H9 (cell line): ENCODE measurements around the gene CLDN2. TPM values are rescaled to one million over a fixed set of nuclear protein-coding genes. Genes with fewer than 3 reads are reported as not detected.
A peak's percentile ranks its signal among the peaks of the same experiment; 100 is the strongest.
"Not testable (repeated sequence)": the region's sequence is repeated elsewhere in the genome, so short reads cannot be mapped to it uniquely, and the experiment has no call there.

ENCODE experiments used
- DNase-seq: peaks from one replicate; pipeline ENCODE4 v3.0.0-alpha.2; 2017
- H2AFZ ChIP-seq: one replicate; pipeline ENCODE4 v1.6.1; 2013; ENCODE audit warnings: mild to moderate bottlenecking, low read length, control low read depth, moderate library complexity
- H2AK5ac ChIP-seq: 2 replicates; pipeline ENCODE4 v1.6.1; 2013; ENCODE audit warnings: low read length, control low read depth, mixed read lengths; ENCODE audit not compliant: insufficient read length
- H2BK120ac ChIP-seq: one replicate; pipeline ENCODE4 v1.6.1; 2013; ENCODE audit warnings: low read depth, mild to moderate bottlenecking, low read length, control low read depth, inconsistent platforms; ENCODE audit not compliant: poor library complexity, severe bottlenecking
- H2BK12ac ChIP-seq: 2 replicates; pipeline ENCODE4 v1.6.1; 2013; ENCODE audit warnings: low read length, control low read depth, mixed read lengths, low read depth; ENCODE audit not compliant: insufficient read length
- H2BK15ac ChIP-seq: 2 replicates; pipeline ENCODE4 v1.6.1; 2013; ENCODE audit warnings: low read depth, low read length, control low read depth
- H2BK20ac ChIP-seq: one replicate; pipeline ENCODE4 v1.6.1; 2013; ENCODE audit warnings: low read depth, mild to moderate bottlenecking, low read length, control low read depth, inconsistent platforms; ENCODE audit not compliant: poor library complexity, severe bottlenecking
- H2BK5ac ChIP-seq: 2 replicates; pipeline ENCODE4 v1.6.1; 2013; ENCODE audit warnings: low read length, control low read depth, mixed read lengths; ENCODE audit not compliant: insufficient read length
- H3K14ac ChIP-seq: 2 replicates; pipeline ENCODE4 v1.6.1; 2013; ENCODE audit warnings: low read length, control low read depth; ENCODE audit not compliant: insufficient read depth
- H3K18ac ChIP-seq: 2 replicates; pipeline ENCODE4 v1.6.1; 2013; ENCODE audit warnings: low read depth, mild to moderate bottlenecking, mixed read lengths, low read length, control low read depth; ENCODE audit not compliant: insufficient read length
- H3K23ac ChIP-seq: 2 replicates; pipeline ENCODE4 v1.6.1; 2013; ENCODE audit warnings: low read length, control low read depth, mixed read lengths, low read depth; ENCODE audit not compliant: insufficient read length
- H3K23me2 ChIP-seq: 2 replicates; pipeline ENCODE4 v1.6.1; 2013; ENCODE audit warnings: low read depth, mild to moderate bottlenecking, mixed read lengths, low read length, control low read depth; ENCODE audit not compliant: insufficient read length, poor library complexity, severe bottlenecking
- H3K27ac ChIP-seq: 2 replicates; pipeline ENCODE4 v1.5.1; 2013; ENCODE audit warnings: low read length, control low read depth, mixed read lengths, low read depth; ENCODE audit not compliant: insufficient read length
- H3K27me3 ChIP-seq: 2 replicates; pipeline ENCODE4 v1.6.1; 2013; ENCODE audit warnings: low read length, control low read depth, inconsistent platforms; ENCODE audit not compliant: insufficient read depth
- H3K4ac ChIP-seq: 2 replicates; pipeline ENCODE4 v1.6.1; 2013; ENCODE audit warnings: low read depth, mild to moderate bottlenecking, control low read depth, inconsistent platforms, low read length, moderate library complexity
- H3K4me1 ChIP-seq: 2 replicates; pipeline ENCODE4 v1.6.1; 2013; ENCODE audit warnings: low read length, control low read depth, inconsistent platforms; ENCODE audit not compliant: insufficient read depth
- H3K4me2 ChIP-seq: 2 replicates; pipeline ENCODE4 v1.6.1; 2013; ENCODE audit warnings: low read length, control low read depth, mixed read lengths; ENCODE audit not compliant: insufficient read length, insufficient read depth
- H3K56ac ChIP-seq: 2 replicates; pipeline ENCODE4 v1.6.1; 2013; ENCODE audit warnings: low read depth, mild to moderate bottlenecking, mixed read lengths, low read length, control low read depth; ENCODE audit not compliant: insufficient read length
- H3K79me1 ChIP-seq: 2 replicates; pipeline ENCODE4 v1.6.1; 2013; ENCODE audit warnings: low read depth, mild to moderate bottlenecking, moderate library complexity, low read length, control low read depth, inconsistent platforms; ENCODE audit not compliant: insufficient read depth, poor library complexity, severe bottlenecking
- H3K79me2 ChIP-seq: 2 replicates; pipeline ENCODE4 v1.6.1; 2013; ENCODE audit warnings: low read length, control low read depth, inconsistent platforms; ENCODE audit not compliant: insufficient read depth
- H3K9ac ChIP-seq: 2 replicates; pipeline ENCODE4 v1.6.1; 2013; ENCODE audit warnings: low read length, control low read depth, mixed read lengths; ENCODE audit not compliant: insufficient read length; ENCODE audit errors: extremely low read depth
- H3K9me3 ChIP-seq: one replicate; pipeline ENCODE4 v1.6.1; 2013; ENCODE audit warnings: low read depth, low read length, inconsistent platforms; ENCODE audit not compliant: control insufficient read depth
- H3T11ph ChIP-seq: one replicate; pipeline ENCODE4 v1.6.1; 2013; ENCODE audit warnings: mild to moderate bottlenecking, low read length, control low read depth, inconsistent platforms
- H4K20me1 ChIP-seq: one replicate; pipeline ENCODE4 v1.6.1; 2013; ENCODE audit not compliant: control insufficient read depth, insufficient read length, insufficient read depth
- H4K5ac ChIP-seq: 2 replicates; pipeline ENCODE4 v1.6.1; 2013; ENCODE audit warnings: low read depth, mild to moderate bottlenecking, mixed read lengths, low read length, control low read depth; ENCODE audit not compliant: insufficient read length
- H4K8ac ChIP-seq: replicated peaks from 2 replicates; pipeline ENCODE4 v1.6.1; 2013; ENCODE audit warnings: low read length, control low read depth, mixed read lengths, low read depth; ENCODE audit not compliant: insufficient read length
- H4K91ac ChIP-seq: 2 replicates; pipeline ENCODE4 v1.6.1; 2013; ENCODE audit warnings: low read depth, mild to moderate bottlenecking, moderate library complexity, mixed read lengths, low read length, control low read depth; ENCODE audit not compliant: insufficient read length
- H3K27ac Mint-ChIP-seq, 3 experiments: 2 replicates in 2 of 3; 3 replicates in 1 of 3; pipeline ENCODE4 v1.8.0; 2020 to 2021; ENCODE audit warnings: mixed read lengths in 3 of 3, mild to moderate bottlenecking in 1 of 3, moderate library complexity in 1 of 3
- H3K27me3 Mint-ChIP-seq: 2 replicates; pipeline ENCODE4 v1.8.0; 2021; ENCODE audit warnings: low read depth, mild to moderate bottlenecking, moderate library complexity, mixed read lengths
- H3K36me3 Mint-ChIP-seq, 3 experiments: 2 replicates in 2 of 3; 3 replicates in 1 of 3; pipeline ENCODE4 v1.8.0; 2020 to 2021; ENCODE audit warnings: low read depth in 3 of 3, mixed read lengths in 3 of 3; ENCODE audit not compliant: insufficient read depth in 1 of 3
- H3K4me1 Mint-ChIP-seq, 2 experiments: 2 replicates each; pipeline ENCODE4 v1.8.0; 2020; ENCODE audit warnings: mixed read lengths in 2 of 2
- H3K4me3 Mint-ChIP-seq, 2 experiments: 2 replicates in 1 of 2; 3 replicates in 1 of 2; pipeline ENCODE4 v1.8.0; 2020 to 2021; ENCODE audit warnings: mild to moderate bottlenecking in 2 of 2, mixed read lengths in 2 of 2, moderate library complexity in 1 of 2
- H3K9me3 Mint-ChIP-seq, 2 experiments: 2 replicates in 1 of 2; 3 replicates in 1 of 2; pipeline ENCODE4 v1.8.0; 2020; ENCODE audit warnings: mild to moderate bottlenecking in 2 of 2, mixed read lengths in 2 of 2, moderate library complexity in 1 of 2
- CTCF ChIP-seq: fragments of 200-600 bp; sonication (generic); conservative IDR thresholded peaks from 3 replicates; pipeline ENCODE4 v1.8.0; 2021; ENCODE audit warnings: antibody characterized with exemption, mild to moderate bottlenecking
- WGBS: extraction: QIAGEN DNeasy Blood & Tissue Kit; methylation state at CpG from one replicate; pipeline ENCODE4 v1.1.7; 2013; ENCODE audit warnings: missing lambda C conversion rate, low lambda C conversion rate, mixed read lengths; ENCODE audit not compliant: insufficient read length; ENCODE audit errors: extremely low coverage; 5-methylcytosine and 5-hydroxymethylcytosine counted together
- total RNA-seq: library from RNA; stranded (reverse); gene quantifications from 2 replicates; pipeline ENCODE4 v1.2.1, GENCODE V29; 2021

Gene CLDN2
- total RNA-seq, 1 experiment from 2014 or later, result not detected

GRCh38 chrX:106964290-106964689 lies 44.1 kb downstream of the CLDN2 start:
- Histone ChIP-seq H3K79me2 (no peaks in the 10 kb centered on the region), H3K56ac (no peak overlapping the region), H3K9me3 (no peaks in the 10 kb centered on the region), H3K9ac (no peak overlapping the region), H4K5ac (no peak overlapping the region), H4K8ac (no peak overlapping the region), H2AK5ac (no peak overlapping the region), H2AFZ (no peak overlapping the region), H3K4me1 (no peaks in the 10 kb centered on the region), H4K20me1 (no peaks in the 10 kb centered on the region), H2BK5ac (no peak overlapping the region), H2BK15ac (no peak overlapping the region), H3T11ph (no peak overlapping the region), H3K4me2 (no peak overlapping the region), H2BK120ac (no peak overlapping the region), H4K91ac (no peak overlapping the region), H3K27me3 (no peaks in the 10 kb centered on the region), H3K27ac (no peak overlapping the region), H3K23ac (no peak overlapping the region), H3K79me1 (no peaks in the 10 kb centered on the region), H2BK12ac (no peak overlapping the region), H2BK20ac (no peak overlapping the region), H3K23me2 (no peaks in the 10 kb centered on the region), H3K14ac (no peak overlapping the region), H3K18ac (no peak overlapping the region), H3K4ac (no peak overlapping the region)
- H3K4me3 Mint-ChIP-seq, result no peak overlapping the region
- H3K27me3 Mint-ChIP-seq, result no peaks in the 10 kb centered on the region
- H3K36me3 Mint-ChIP-seq, result peaks cover 8 to 30% (median 22%) of the 10 kb centered on the region in 3 experiments
- TF ChIP-seq CTCF, result no peak
- no peak overlapping the region for H3K27ac Mint-ChIP-seq
- peaks cover 7 to 10% of the 10 kb centered on the region in 2 experiments; a peak in 3 of 4 replicates for H3K4me1 Mint-ChIP-seq
- WGBS, result no CpG with 5 or more reads among the region's 1 CpG
- no peak for DNase-seq
- H3K9me3 Mint-ChIP-seq, result peaks cover 8 to 58% of the 10 kb centered on the region in 2 experiments

- H3K9me3 ChIP-seq, H4K5ac ChIP-seq, H3K27me3 Mint-ChIP-seq, H2AFZ ChIP-seq, H3K79me2 ChIP-seq, H3K4me2 ChIP-seq, H2BK15ac ChIP-seq, H3K14ac ChIP-seq, H2BK5ac ChIP-seq, H3K4me3 Mint-ChIP-seq, H3K23me2 ChIP-seq, H2BK20ac ChIP-seq, H2AK5ac ChIP-seq, H3K27ac ChIP-seq, H3K79me1 ChIP-seq, H2BK120ac ChIP-seq, H3K9ac ChIP-seq, H4K8ac ChIP-seq, H4K91ac ChIP-seq, H3K4ac ChIP-seq, H3K23ac ChIP-seq, H3T11ph ChIP-seq, H3K4me1 ChIP-seq, H3K18ac ChIP-seq, H3K56ac ChIP-seq, H3K27ac Mint-ChIP-seq, H3K27me3 ChIP-seq, H4K20me1 ChIP-seq, H2BK12ac ChIP-seq: not testable (repeated sequence)
- DNase-seq, result peak; percentile 71
- peaks cover 8 to 28% (median 19%) of the 10 kb centered on the region in 3 experiments for H3K36me3 Mint-ChIP-seq
- WGBS, result no CpG with 5 or more reads among the region's 6 CpGs
- peaks cover 8 to 69% of the 10 kb centered on the region in 2 experiments for H3K9me3 Mint-ChIP-seq
- H3K4me1 Mint-ChIP-seq, result peaks cover 7 to 10% of the 10 kb centered on the region in 2 experiments; a peak in 3 of 4 replicates
Observed at GRCh38 chrX:106966547-106966946, 46.3 kb downstream of the CLDN2 start.
